CD4-positive, alpha-beta T cell (primary cell): ENCODE measurements around the gene MCTP2. TPM values are rescaled to one million over a fixed set of nuclear protein-coding genes. Genes with fewer than 3 reads are reported as not detected.

ENCODE experiments used
- ATAC-seq: fragments of 200-7000 bp; cut with Tn5 transposase; one replicate; pipeline ENCODE4 v1.10.0; 2022; ENCODE audit warnings: mild to moderate bottlenecking; ENCODE audit not compliant: poor library complexity
- CTCF ChIA-PET: fragments of 350-600 bp; sonication (Branson Sonifier 250); formaldehyde crosslinking; loops from one replicate; lab custom pipeline; 2021; ENCODE audit warnings: antibody characterized with exemption, inconsistent platforms; lab: Charles Lee
- POLR2A ChIA-PET: fragments of 350-600 bp; sonication (Branson Sonifier 250); formaldehyde crosslinking; loops from one replicate; lab custom pipeline; 2021; ENCODE audit warnings: antibody characterized with exemption, inconsistent platforms; lab: Charles Lee
- DNase-seq, 14 experiments: peaks; one replicate each; pipeline ENCODE4 v3.0.0-alpha.2; 2013 to 2020; ENCODE audit warnings: mixed read lengths in 2 of 14
- H3K27ac ChIP-seq, 2 donors: one replicate each; pipeline versions ENCODE4 v1.5.1 to v1.7.0; 2013; ENCODE audit warnings: low read length in 2 of 2, low read depth in 1 of 2, mild to moderate bottlenecking in 1 of 2
- H3K27me3 ChIP-seq, 2 experiments: 1 replicate in 1 of 2; 2 replicates in 1 of 2; pipeline versions ENCODE4 v1.6.1 to v1.7.0; 2013; ENCODE audit warnings: low read length in 2 of 2, control low read depth in 1 of 2, mild to moderate bottlenecking in 1 of 2, moderate library complexity in 1 of 2; ENCODE audit not compliant: insufficient read depth in 2 of 2, control insufficient read depth in 1 of 2
- H3K36me3 ChIP-seq: one replicate; pipeline ENCODE4 v1.6.1; 2013; ENCODE audit warnings: low read length, control low read depth; ENCODE audit not compliant: insufficient read depth
- H3K4me1 ChIP-seq: one replicate; pipeline ENCODE4 v1.6.1; 2013; ENCODE audit warnings: low read length, control low read depth; ENCODE audit not compliant: insufficient read depth
- H3K4me3 ChIP-seq: one replicate; pipeline ENCODE4 v1.5.1; 2013; ENCODE audit warnings: mild to moderate bottlenecking, low read length, moderate library complexity
- H3K9me3 ChIP-seq, 2 experiments: 1 replicate in 1 of 2; 2 replicates in 1 of 2; pipeline versions ENCODE4 v1.6.1 to v1.7.0; 2013; ENCODE audit warnings: low read length in 2 of 2, mild to moderate bottlenecking in 2 of 2, control low read depth in 1 of 2, moderate library complexity in 1 of 2; ENCODE audit not compliant: control insufficient read depth in 1 of 2, insufficient read depth in 1 of 2
- H3K27ac Mint-ChIP-seq: one replicate; pipeline ENCODE4 v1.8.0; 2020; ENCODE audit warnings: mixed read lengths
- H3K27me3 Mint-ChIP-seq: one replicate; pipeline ENCODE4 v1.8.0; 2021; ENCODE audit warnings: mixed read lengths
- H3K36me3 Mint-ChIP-seq: one replicate; pipeline ENCODE4 v1.8.0; 2021; ENCODE audit warnings: low read depth, mixed read lengths
- H3K4me1 Mint-ChIP-seq: one replicate; pipeline ENCODE4 v1.8.0; 2021; ENCODE audit warnings: low read depth, mixed read lengths
- H3K4me3 Mint-ChIP-seq: one replicate; pipeline ENCODE4 v1.8.0; 2020; ENCODE audit warnings: mild to moderate bottlenecking, mixed read lengths
- H3K9me3 Mint-ChIP-seq: one replicate; pipeline ENCODE4 v1.8.0; 2020; ENCODE audit warnings: mixed read lengths
- intact Hi-C, 2 experiments: fragments of 100-400 bp; cut with DNase I in 1 of 2; cut with micrococcal nuclease in 1 of 2; formaldehyde crosslinking; loops; one replicate each; pipeline versions ENCODE4 v1.15.1 to v1.9.0; 2023 to 2025; cut with DNase I, micrococcal nuclease
- total RNA-seq, 174 experiments: library from RNA in 2 of 174; stranded (reverse) in 2 of 174; gene quantifications; one replicate each; pipeline ENCODE4 v1.2.3 and lab custom pipeline; 2021 to 2026
- TF ChIP-seq, protein P1 (sequence below): fragments of 200-600 bp; IDR thresholded peaks from one replicate; pipeline ENCODE4 v1.8.0; 2022; ENCODE audit warnings: antibody characterized with exemption, mild to moderate bottlenecking

Gene MCTP2
- total RNA-seq, 2 experiments from 2014 or later = 8.0 to 10.8 TPM

GRCh38 chr15:94414916-94415315 lies 183.6 kb downstream of the MCTP2 start:
- Histone ChIP-seq H3K36me3 (peaks cover 3% of the 10 kb centered on the region), H3K27ac (no peak overlapping the region), H3K27me3 (no peaks in the 10 kb centered on the region), H3K4me3 (no peak overlapping the region), H3K9me3 (no peaks in the 10 kb centered on the region), H3K4me1 (no peaks in the 10 kb centered on the region)
- ChIA-PET CTCF (no interaction called here), POLR2A (no interaction called here)
- no peaks in the 10 kb centered on the region for H3K27me3 Mint-ChIP-seq
- no peaks in the 10 kb centered on the region for H3K9me3 Mint-ChIP-seq
- no peak for ATAC-seq
- H3K4me3 Mint-ChIP-seq = no peak overlapping the region
- no peaks in the 10 kb centered on the region for H3K4me1 Mint-ChIP-seq
- H3K27ac Mint-ChIP-seq = no peak overlapping the region
- TF ChIP-seq, protein P1, sequence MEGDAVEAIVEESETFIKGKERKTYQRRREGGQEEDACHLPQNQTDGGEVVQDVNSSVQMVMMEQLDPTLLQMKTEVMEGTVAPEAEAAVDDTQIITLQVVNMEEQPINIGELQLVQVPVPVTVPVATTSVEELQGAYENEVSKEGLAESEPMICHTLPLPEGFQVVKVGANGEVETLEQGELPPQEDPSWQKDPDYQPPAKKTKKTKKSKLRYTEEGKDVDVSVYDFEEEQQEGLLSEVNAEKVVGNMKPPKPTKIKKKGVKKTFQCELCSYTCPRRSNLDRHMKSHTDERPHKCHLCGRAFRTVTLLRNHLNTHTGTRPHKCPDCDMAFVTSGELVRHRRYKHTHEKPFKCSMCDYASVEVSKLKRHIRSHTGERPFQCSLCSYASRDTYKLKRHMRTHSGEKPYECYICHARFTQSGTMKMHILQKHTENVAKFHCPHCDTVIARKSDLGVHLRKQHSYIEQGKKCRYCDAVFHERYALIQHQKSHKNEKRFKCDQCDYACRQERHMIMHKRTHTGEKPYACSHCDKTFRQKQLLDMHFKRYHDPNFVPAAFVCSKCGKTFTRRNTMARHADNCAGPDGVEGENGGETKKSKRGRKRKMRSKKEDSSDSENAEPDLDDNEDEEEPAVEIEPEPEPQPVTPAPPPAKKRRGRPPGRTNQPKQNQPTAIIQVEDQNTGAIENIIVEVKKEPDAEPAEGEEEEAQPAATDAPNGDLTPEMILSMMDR = no peak
- DNase-seq = no peak
- intact Hi-C loops = no loop called here
- no peaks in the 10 kb centered on the region for H3K36me3 Mint-ChIP-seq

GRCh38 chr15:94416267-94416666 lies 184.9 kb downstream of the MCTP2 start:
- Histone ChIP-seq H3K4me1 (no peaks in the 10 kb centered on the region), H3K27me3 (no peaks in the 10 kb centered on the region), H3K27ac (no peak overlapping the region), H3K4me3 (no peak overlapping the region), H3K9me3 (no peaks in the 10 kb centered on the region), H3K36me3 (peaks cover 3% of the 10 kb centered on the region)
- intact Hi-C loops = no loop called here
- DNase-seq (no peak), ATAC-seq (no peak)
- POLR2A ChIA-PET = no interaction called here
- CTCF ChIA-PET = no interaction called here
- no peaks in the 10 kb centered on the region for H3K36me3 Mint-ChIP-seq
- no peak overlapping the region for H3K4me3 Mint-ChIP-seq
- H3K4me1 Mint-ChIP-seq = no peaks in the 10 kb centered on the region
- no peak overlapping the region for H3K27ac Mint-ChIP-seq
- TF ChIP-seq, protein P1 = no peak
- H3K27me3 Mint-ChIP-seq = no peaks in the 10 kb centered on the region
- no peaks in the 10 kb centered on the region for H3K9me3 Mint-ChIP-seq

DNA sequence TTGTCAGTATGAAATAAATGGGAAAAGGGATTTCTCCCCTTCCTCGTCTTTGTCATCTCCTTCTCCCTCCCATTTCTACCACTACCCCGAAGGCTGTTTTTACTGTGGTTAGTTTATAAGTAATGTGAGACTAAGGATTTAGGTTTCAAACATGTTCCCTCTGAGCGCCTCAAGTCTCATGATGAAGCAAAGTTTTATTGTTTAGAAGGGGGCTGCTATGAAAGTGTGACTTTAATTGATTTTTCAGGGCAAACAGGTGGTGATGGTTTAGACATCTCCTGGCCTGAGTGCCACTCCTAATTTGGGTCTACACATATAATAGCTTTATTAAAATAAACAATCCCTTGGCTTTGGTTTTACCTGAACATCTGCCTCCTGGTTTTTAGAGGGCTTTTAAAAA lies 185.5 kb downstream of the MCTP2 start:
- Mint-ChIP-seq H3K27ac (no peak overlapping the region), H3K27me3 (no peaks in the 10 kb centered on the region), H3K36me3 (no peaks in the 10 kb centered on the region), H3K4me3 (no peak overlapping the region), H3K9me3 (no peaks in the 10 kb centered on the region), H3K4me1 (no peaks in the 10 kb centered on the region)
- Histone ChIP-seq H3K9me3 (no peaks in the 10 kb centered on the region), H3K27me3 (no peaks in the 10 kb centered on the region), H3K27ac (no peak overlapping the region), H3K4me1 (no peaks in the 10 kb centered on the region), H3K4me3 (no peak overlapping the region), H3K36me3 (peaks cover 3% of the 10 kb centered on the region)
- ChIA-PET CTCF (no interaction called here), POLR2A (no interaction called here)
- intact Hi-C loops = no loop called here
- no peak for DNase-seq
- TF ChIP-seq, protein P1 = no peak
- ATAC-seq = no peak
